CD4-positive, alpha-beta T cell (primary cell): ENCODE data around the gene EPHB1. TPM values are rescaled to one million over a fixed set of nuclear protein-coding genes. Genes with fewer than 3 reads are reported as not detected.

Experiments
- ATAC-seq: fragments of 200-7000 bp; cut with Tn5 transposase; one replicate; pipeline ENCODE4 v1.10.0; 2022; ENCODE audit warnings: mild to moderate bottlenecking; ENCODE audit not compliant: poor library complexity
- CTCF ChIA-PET: fragments of 350-600 bp; sonication (Branson Sonifier 250); formaldehyde crosslinking; loops from one replicate; lab custom pipeline; 2021; ENCODE audit warnings: antibody characterized with exemption, inconsistent platforms; lab: Charles Lee
- POLR2A ChIA-PET: fragments of 350-600 bp; sonication (Branson Sonifier 250); formaldehyde crosslinking; loops from one replicate; lab custom pipeline; 2021; ENCODE audit warnings: antibody characterized with exemption, inconsistent platforms; lab: Charles Lee
- DNase-seq, 14 experiments: peaks; one replicate each; pipeline ENCODE4 v3.0.0-alpha.2; 2013 to 2020; ENCODE audit warnings: mixed read lengths in 2 of 14
- H3K27ac ChIP-seq, 2 donors: one replicate each; pipeline versions ENCODE4 v1.5.1 to v1.7.0; 2013; ENCODE audit warnings: low read length in 2 of 2, low read depth in 1 of 2, mild to moderate bottlenecking in 1 of 2
- H3K27me3 ChIP-seq, 2 experiments: 1 replicate in 1 of 2; 2 replicates in 1 of 2; pipeline versions ENCODE4 v1.6.1 to v1.7.0; 2013; ENCODE audit warnings: low read length in 2 of 2, control low read depth in 1 of 2, mild to moderate bottlenecking in 1 of 2, moderate library complexity in 1 of 2; ENCODE audit not compliant: insufficient read depth in 2 of 2, control insufficient read depth in 1 of 2
- H3K36me3 ChIP-seq: one replicate; pipeline ENCODE4 v1.6.1; 2013; ENCODE audit warnings: low read length, control low read depth; ENCODE audit not compliant: insufficient read depth
- H3K4me1 ChIP-seq: one replicate; pipeline ENCODE4 v1.6.1; 2013; ENCODE audit warnings: low read length, control low read depth; ENCODE audit not compliant: insufficient read depth
- H3K4me3 ChIP-seq: one replicate; pipeline ENCODE4 v1.5.1; 2013; ENCODE audit warnings: mild to moderate bottlenecking, low read length, moderate library complexity
- H3K9me3 ChIP-seq, 2 experiments: 1 replicate in 1 of 2; 2 replicates in 1 of 2; pipeline versions ENCODE4 v1.6.1 to v1.7.0; 2013; ENCODE audit warnings: low read length in 2 of 2, mild to moderate bottlenecking in 2 of 2, control low read depth in 1 of 2, moderate library complexity in 1 of 2; ENCODE audit not compliant: control insufficient read depth in 1 of 2, insufficient read depth in 1 of 2
- H3K27ac Mint-ChIP-seq: one replicate; pipeline ENCODE4 v1.8.0; 2020; ENCODE audit warnings: mixed read lengths
- H3K27me3 Mint-ChIP-seq: one replicate; pipeline ENCODE4 v1.8.0; 2021; ENCODE audit warnings: mixed read lengths
- H3K36me3 Mint-ChIP-seq: one replicate; pipeline ENCODE4 v1.8.0; 2021; ENCODE audit warnings: low read depth, mixed read lengths
- H3K4me1 Mint-ChIP-seq: one replicate; pipeline ENCODE4 v1.8.0; 2021; ENCODE audit warnings: low read depth, mixed read lengths
- H3K4me3 Mint-ChIP-seq: one replicate; pipeline ENCODE4 v1.8.0; 2020; ENCODE audit warnings: mild to moderate bottlenecking, mixed read lengths
- H3K9me3 Mint-ChIP-seq: one replicate; pipeline ENCODE4 v1.8.0; 2020; ENCODE audit warnings: mixed read lengths
- CTCF ChIP-seq: fragments of 200-600 bp; IDR thresholded peaks from one replicate; pipeline ENCODE4 v1.8.0; 2022; ENCODE audit warnings: antibody characterized with exemption, mild to moderate bottlenecking
- intact Hi-C, 2 experiments: fragments of 100-400 bp; cut with DNase I in 1 of 2; cut with micrococcal nuclease in 1 of 2; formaldehyde crosslinking; loops; one replicate each; pipeline versions ENCODE4 v1.15.1 to v1.9.0; 2023 to 2025; cut with DNase I, micrococcal nuclease
- total RNA-seq, 174 experiments: library from RNA in 2 of 174; stranded (reverse) in 2 of 174; gene quantifications; one replicate each; pipeline ENCODE4 v1.2.3 and lab custom pipeline; 2021 to 2026

EPHB1 gene
- total RNA-seq, 2 experiments from 2014 or later = 0.08 to 0.49 TPM

DNA sequence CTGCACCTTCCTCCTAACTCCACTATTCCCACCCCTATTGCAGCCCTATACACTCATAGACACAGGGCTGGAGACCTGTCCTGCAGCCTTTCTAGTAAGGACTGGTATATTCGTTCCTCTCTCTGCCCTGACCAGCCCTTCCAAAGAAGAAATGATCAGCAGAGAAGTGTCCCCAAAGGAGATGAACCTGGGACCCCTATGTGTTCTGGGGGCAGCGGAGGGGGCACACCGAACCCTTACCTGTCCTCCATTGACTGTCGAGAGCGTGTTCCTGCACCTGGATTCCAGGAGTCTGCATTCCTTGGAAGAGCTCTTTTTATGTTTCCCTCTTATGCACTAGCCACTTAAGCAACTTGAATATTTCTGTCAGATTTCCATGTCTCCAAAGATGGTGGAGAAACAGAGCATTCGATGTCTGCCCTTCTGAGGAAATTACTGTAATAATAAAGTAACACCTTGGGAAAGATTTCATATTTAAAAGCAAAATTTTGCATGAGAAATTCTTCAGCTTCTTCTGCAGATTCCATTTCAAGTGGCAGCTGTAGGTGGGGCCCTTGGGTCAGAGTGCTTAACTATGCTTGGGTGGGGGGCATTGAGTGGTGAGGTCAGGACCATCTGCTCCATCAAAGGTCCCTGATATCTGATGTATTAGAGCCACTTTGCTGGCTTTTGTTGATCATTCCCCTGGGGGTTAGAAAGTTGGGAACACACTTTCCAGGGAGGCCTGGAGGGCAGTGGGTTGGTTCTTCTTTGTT lies 6.3 kb downstream of the EPHB1 start:
- no peak overlapping the region for H3K4me3 ChIP-seq
- DNase-seq (no peak), ATAC-seq (no peak)
- peaks cover 0 to 2% of the 10 kb centered on the region in 2 experiments for H3K9me3 ChIP-seq
- Mint-ChIP-seq H3K36me3 (no peaks in the 10 kb centered on the region), H3K4me1 (no peaks in the 10 kb centered on the region), H3K27ac (no peak overlapping the region), H3K4me3 (no peak overlapping the region), H3K9me3 (no peaks in the 10 kb centered on the region), H3K27me3 (peaks cover 30% of the 10 kb centered on the region)
- intact Hi-C loops = no loop called here
- CTCF ChIA-PET = no interaction called here
- no peak overlapping the region for H3K27ac ChIP-seq
- no peak for TF ChIP-seq CTCF
- peaks cover 12% of the 10 kb centered on the region for H3K4me1 ChIP-seq
- peaks cover 12 to 23% of the 10 kb centered on the region in 2 experiments for H3K27me3 ChIP-seq
- H3K36me3 ChIP-seq = no peaks in the 10 kb centered on the region
- POLR2A ChIA-PET = no interaction called here

GRCh38 chr3:134802428-134803050 lies 7.5 kb downstream of the EPHB1 start:
- Mint-ChIP-seq H3K36me3 (no peaks in the 10 kb centered on the region), H3K4me1 (no peaks in the 10 kb centered on the region), H3K27me3 (peaks cover 22% of the 10 kb centered on the region), H3K27ac (no peak overlapping the region), H3K4me3 (no peak overlapping the region), H3K9me3 (no peaks in the 10 kb centered on the region)
- TF ChIP-seq CTCF = no peak
- no peak overlapping the region for H3K4me3 ChIP-seq
- H3K4me1 ChIP-seq = peaks cover 12% of the 10 kb centered on the region
- ATAC-seq (no peak), DNase-seq (no peak)
- intact Hi-C loops = no loop called here
- no peaks in the 10 kb centered on the region for H3K36me3 ChIP-seq
- POLR2A ChIA-PET = no interaction called here
- no peaks in the 10 kb centered on the region for H3K9me3 ChIP-seq
- no peak overlapping the region for H3K27ac ChIP-seq
- CTCF ChIA-PET = no interaction called here
- peaks cover 3 to 11% of the 10 kb centered on the region in 2 experiments for H3K27me3 ChIP-seq

DNA sequence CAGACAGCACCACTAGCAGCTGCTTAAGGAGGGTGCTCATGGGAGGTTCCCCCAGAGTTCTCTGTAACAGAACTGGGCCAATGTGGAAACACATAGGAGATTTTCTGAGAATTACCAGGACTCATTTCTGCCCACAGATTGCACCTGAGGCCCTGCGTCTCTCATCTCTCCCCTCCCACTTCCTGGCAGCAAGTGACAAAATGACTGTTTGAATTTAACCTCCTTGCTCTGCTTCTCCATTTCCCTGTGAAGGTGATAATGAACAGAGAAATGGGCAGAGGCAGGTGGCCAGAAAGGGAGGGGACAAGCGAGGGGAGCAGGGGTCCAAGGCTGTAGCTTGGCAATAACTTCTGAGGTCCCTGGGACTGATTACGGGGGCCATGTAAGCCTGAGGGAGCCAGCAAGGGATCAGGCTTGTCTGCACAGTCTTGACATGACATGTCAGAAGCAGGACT lies 8.0 kb downstream of the EPHB1 start:
- Histone ChIP-seq H3K27me3 (peaks cover 2 to 7% of the 10 kb centered on the region in 2 experiments), H3K9me3 (no peaks in the 10 kb centered on the region), H3K4me1 (peaks cover 12% of the 10 kb centered on the region), H3K4me3 (no peak overlapping the region), H3K27ac (no peak overlapping the region), H3K36me3 (no peaks in the 10 kb centered on the region)
- Mint-ChIP-seq H3K36me3 (no peaks in the 10 kb centered on the region), H3K9me3 (no peaks in the 10 kb centered on the region), H3K4me1 (no peaks in the 10 kb centered on the region), H3K27me3 (peaks cover 17% of the 10 kb centered on the region), H3K27ac (no peak overlapping the region), H3K4me3 (no peak overlapping the region)
- peak in 1 of 14 experiments; percentile 15 for DNase-seq
- ChIA-PET CTCF (no interaction called here), POLR2A (no interaction called here)
- no peak for ATAC-seq
- TF ChIP-seq CTCF = no peak
- intact Hi-C loops = no loop called here
